ENCODE data around the gene TBX1.

Gene TBX1

DNA sequence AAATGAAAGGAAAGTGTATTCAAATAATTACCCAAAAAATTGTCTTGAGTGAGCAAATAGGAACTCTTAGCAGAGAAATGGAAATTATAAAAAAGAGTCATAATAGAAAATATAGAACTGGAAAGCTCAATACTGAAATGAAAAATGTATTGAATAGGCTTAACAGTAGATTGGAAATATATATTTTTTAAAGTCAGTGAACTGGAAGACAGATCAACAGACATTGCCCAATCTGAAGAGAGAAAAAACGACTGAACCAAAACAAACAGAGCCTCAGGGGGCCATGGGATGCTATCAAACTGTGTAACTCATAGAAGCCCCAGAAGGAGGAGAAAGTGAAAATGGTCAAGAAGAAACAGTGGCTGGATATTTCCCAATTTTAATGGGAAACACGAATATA lies 32.6 kb downstream of the TBX1 start:
- TF ChIP-seq CTCF (IDR thresholded peaks at IDR 0.05; ENCODE audit: low read depth, low read length): no peak
- no peak overlapping the region for H3K4me3 ChIP-seq (ENCODE audit: low read depth, low read length)

GRCh38 chr22:19793661-19794310 lies 33.2 kb downstream of the TBX1 start:
- no peak overlapping the region for H3K4me3 ChIP-seq (ENCODE audit: low read depth, low read length)
- TF ChIP-seq CTCF (IDR thresholded peaks at IDR 0.05; ENCODE audit: low read depth, low read length): no peak

- TF ChIP-seq CTCF (IDR thresholded peaks at IDR 0.05; ENCODE audit: low read depth, low read length): no peak
These were observed 35.0 kb downstream of the TBX1 start for GRCh38 chr22:19795617-19796008.

GRCh38 chr22:19796160-19796559 lies 35.6 kb downstream of the TBX1 start:
- no peak for TF ChIP-seq CTCF (IDR thresholded peaks at IDR 0.05; ENCODE audit: low read depth, low read length)
- H3K4me3 ChIP-seq (ENCODE audit: low read depth, low read length): no peak overlapping the region

More at GRCh38 chr22:19795617-19796008, 35.0 kb downstream of the TBX1 start:
- H3K4me3 ChIP-seq (ENCODE audit: low read depth, low read length): no peak overlapping the region

- H3K4me3 ChIP-seq (ENCODE audit: low read depth, low read length): no peak overlapping the region
- TF ChIP-seq CTCF (IDR thresholded peaks at IDR 0.05; ENCODE audit: low read depth, low read length): no peak
These were observed 36.8 kb downstream of the TBX1 start for GRCh38 chr22:19797086-19798002.

DNA sequence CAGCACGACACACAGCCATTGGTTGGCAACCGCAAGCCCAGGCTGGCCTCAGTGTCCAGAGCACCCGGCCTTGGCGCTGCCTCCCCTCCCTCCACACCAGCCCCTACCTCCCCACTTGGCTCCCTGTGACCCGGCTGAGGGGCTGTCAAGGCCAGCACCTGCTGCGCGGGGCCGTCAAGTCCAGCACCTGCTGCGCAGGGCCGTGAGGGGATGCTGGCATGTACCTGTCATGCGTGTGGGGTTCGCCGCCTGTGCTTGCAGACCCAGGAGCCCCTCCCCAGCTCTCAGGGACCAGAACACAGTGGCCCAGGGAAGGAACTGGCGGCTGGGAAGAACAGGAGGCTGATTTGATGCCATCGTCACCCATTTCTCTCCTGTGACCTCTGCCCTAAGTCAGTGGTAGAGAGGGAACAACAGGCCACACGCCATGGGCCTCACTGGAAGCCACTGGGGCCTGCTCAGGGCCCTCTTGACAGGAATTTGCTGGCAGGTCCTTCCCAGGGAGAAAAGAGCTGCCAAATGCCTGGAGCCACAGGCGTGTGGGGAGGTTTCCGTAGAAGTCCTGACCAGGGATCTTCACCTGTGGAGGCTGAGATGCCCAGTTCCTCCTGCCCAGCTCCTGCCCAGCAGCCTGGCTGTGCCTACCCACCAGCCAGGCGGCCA lies 37.6 kb downstream of the TBX1 start:
- TF ChIP-seq CTCF (IDR thresholded peaks at IDR 0.05; ENCODE audit: low read depth, low read length): no peak
- no peak overlapping the region for H3K4me3 ChIP-seq (ENCODE audit: low read depth, low read length)
